ENCODE results near the gene ERC2. TPM values are rescaled to one million over a fixed set of nuclear protein-coding genes. Genes with fewer than 3 reads are reported as not detected.
"Not testable (repeated sequence)": the region's sequence is repeated elsewhere in the genome, so short reads cannot be mapped to it uniquely, and the experiment has no call there.

The ERC2 gene
- total RNA-seq, 3 donors from 2014 or later (not counting 1 experiment from before 2014, with no cell fraction given): not detected

DNA sequence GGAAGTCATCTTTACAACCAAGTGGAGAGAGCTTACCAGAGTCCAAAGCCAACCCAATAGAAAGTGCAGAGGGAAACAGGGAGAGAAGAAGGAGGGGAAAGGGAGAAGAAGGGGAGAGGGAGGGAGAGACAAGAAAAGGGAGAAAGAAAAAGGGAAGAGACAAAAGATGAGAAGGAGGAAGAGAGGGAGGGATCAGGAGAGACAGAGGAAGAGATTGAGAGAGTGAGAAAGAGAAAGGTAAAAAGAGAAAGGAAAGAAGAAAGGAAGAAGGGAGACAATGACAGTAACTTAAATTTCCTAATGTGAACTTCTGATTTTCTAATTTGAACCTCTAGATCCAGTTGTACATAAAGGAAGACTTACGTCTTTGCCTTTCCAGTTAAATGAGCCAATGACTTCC lies 960.5 kb downstream of the ERC2 start:
- Mint-ChIP-seq H3K4me3 (no peak overlapping the region), H3K27me3 (ENCODE audit: low read depth in 2 of 2) (no peaks in the 10 kb centered on the region), H3K9me3 (no peaks in the 10 kb centered on the region), H3K27ac (no peak overlapping the region), H3K4me1 (no peaks in the 10 kb centered on the region), H3K36me3 (no peaks in the 10 kb centered on the region)
- intact Hi-C loops (cut with micrococcal nuclease): no loop called here
- TF ChIP-seq, protein P1, sequence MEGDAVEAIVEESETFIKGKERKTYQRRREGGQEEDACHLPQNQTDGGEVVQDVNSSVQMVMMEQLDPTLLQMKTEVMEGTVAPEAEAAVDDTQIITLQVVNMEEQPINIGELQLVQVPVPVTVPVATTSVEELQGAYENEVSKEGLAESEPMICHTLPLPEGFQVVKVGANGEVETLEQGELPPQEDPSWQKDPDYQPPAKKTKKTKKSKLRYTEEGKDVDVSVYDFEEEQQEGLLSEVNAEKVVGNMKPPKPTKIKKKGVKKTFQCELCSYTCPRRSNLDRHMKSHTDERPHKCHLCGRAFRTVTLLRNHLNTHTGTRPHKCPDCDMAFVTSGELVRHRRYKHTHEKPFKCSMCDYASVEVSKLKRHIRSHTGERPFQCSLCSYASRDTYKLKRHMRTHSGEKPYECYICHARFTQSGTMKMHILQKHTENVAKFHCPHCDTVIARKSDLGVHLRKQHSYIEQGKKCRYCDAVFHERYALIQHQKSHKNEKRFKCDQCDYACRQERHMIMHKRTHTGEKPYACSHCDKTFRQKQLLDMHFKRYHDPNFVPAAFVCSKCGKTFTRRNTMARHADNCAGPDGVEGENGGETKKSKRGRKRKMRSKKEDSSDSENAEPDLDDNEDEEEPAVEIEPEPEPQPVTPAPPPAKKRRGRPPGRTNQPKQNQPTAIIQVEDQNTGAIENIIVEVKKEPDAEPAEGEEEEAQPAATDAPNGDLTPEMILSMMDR (IDR thresholded peaks at IDR 0.05): no peak
- Histone ChIP-seq H3K9me3 (ENCODE audit: control insufficient read depth, insufficient read depth, low read length) (no peaks in the 10 kb centered on the region), H3K4me1 (ENCODE audit: control insufficient read depth, insufficient read depth, low read length) (no peaks in the 10 kb centered on the region), H3K27me3 (ENCODE audit: control insufficient read depth, insufficient read depth, low read length) (no peaks in the 10 kb centered on the region), H3K27ac (ENCODE audit: low read length) (no peak overlapping the region), H3K4me3 (ENCODE audit: low read length) (no peak overlapping the region), H3K36me3 (ENCODE audit: control insufficient read depth, insufficient read depth, low read length) (no peaks in the 10 kb centered on the region)
- ATAC-seq (no peak), DNase-seq (no peak)
- 76% methylated on average over 1 of the region's 1 CpG for WGBS (ENCODE audit: insufficient coverage)

DNA sequence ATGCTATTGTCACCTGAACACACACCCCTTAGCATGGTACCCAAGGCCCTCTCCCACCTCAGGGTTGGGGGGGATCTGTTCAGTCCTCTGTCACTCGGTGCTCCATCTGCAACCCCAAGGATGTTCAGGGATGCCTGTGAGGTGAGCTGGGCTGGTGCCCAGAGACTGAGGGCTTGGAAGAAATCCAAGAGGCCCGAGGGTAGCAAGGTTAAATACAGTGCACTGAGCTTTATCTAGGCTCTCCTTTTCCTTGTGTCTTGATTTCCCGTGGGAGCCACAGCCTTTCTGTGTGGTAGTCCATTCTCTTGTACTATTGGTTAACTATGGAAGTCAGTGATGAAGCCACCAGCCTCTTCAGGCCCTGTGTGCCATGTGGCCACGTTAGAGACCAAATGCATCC lies 962.5 kb downstream of the ERC2 start:
- no peaks in the 10 kb centered on the region for H3K9me3 ChIP-seq (ENCODE audit: control insufficient read depth, insufficient read depth, low read length)
- 68% methylated on average over 4 of the region's 4 CpGs for whole genome bisulfite sequencing (ENCODE audit: insufficient coverage)
- TF ChIP-seq, protein P1 (IDR thresholded peaks at IDR 0.05): no peak
- no peak for ATAC-seq
- Mint-ChIP-seq H3K4me3 (no peak overlapping the region), H3K36me3 (no peaks in the 10 kb centered on the region), H3K27ac (no peak overlapping the region), H3K9me3 (no peaks in the 10 kb centered on the region), H3K4me1 (no peaks in the 10 kb centered on the region), H3K27me3 (ENCODE audit: low read depth in 2 of 2) (no peaks in the 10 kb centered on the region)
- no peaks in the 10 kb centered on the region for H3K36me3 ChIP-seq (ENCODE audit: control insufficient read depth, insufficient read depth, low read length)
- H3K4me3 ChIP-seq (ENCODE audit: low read length): no peak overlapping the region
- DNase-seq: no peak
- no peak overlapping the region for H3K27ac ChIP-seq (ENCODE audit: low read length)
- H3K27me3 ChIP-seq (ENCODE audit: control insufficient read depth, insufficient read depth, low read length): no peaks in the 10 kb centered on the region
- intact Hi-C loops (cut with micrococcal nuclease): no loop called here
- no peaks in the 10 kb centered on the region for H3K4me1 ChIP-seq (ENCODE audit: control insufficient read depth, insufficient read depth, low read length)

DNA sequence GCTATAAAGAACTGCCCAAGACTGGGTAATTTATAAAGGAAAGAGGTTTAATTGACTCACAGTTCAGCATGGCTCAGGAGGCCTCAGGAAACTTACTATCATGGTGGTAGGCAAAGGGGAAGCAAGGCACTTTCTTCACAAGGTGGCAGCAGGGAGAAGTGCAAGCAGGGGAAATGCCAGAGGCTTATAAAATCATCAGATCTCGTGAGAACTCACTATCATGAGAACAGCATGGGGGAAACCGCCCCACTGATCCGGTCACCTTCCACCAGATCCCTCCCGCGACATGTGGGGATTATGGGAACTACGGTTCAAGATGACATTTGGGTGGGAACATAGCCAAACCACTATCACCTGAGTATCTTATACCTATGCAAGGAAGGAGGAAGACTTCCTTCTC lies 963.2 kb downstream of the ERC2 start:
- H3K4me1 ChIP-seq (ENCODE audit: control insufficient read depth, insufficient read depth, low read length); H3K27me3 Mint-ChIP-seq (ENCODE audit: low read depth in 2 of 2); intact Hi-C loops (cut with micrococcal nuclease); H3K27ac ChIP-seq (ENCODE audit: low read length); H3K4me1 Mint-ChIP-seq; H3K27ac Mint-ChIP-seq; DNase-seq; H3K27me3 ChIP-seq (ENCODE audit: control insufficient read depth, insufficient read depth, low read length); H3K4me3 Mint-ChIP-seq; H3K9me3 Mint-ChIP-seq; H3K4me3 ChIP-seq (ENCODE audit: low read length); H3K36me3 ChIP-seq (ENCODE audit: control insufficient read depth, insufficient read depth, low read length); H3K9me3 ChIP-seq (ENCODE audit: control insufficient read depth, insufficient read depth, low read length); ATAC-seq; H3K36me3 Mint-ChIP-seq: not testable (repeated sequence)
- 61% methylated on average over 5 of the region's 6 CpGs for WGBS (ENCODE audit: insufficient coverage)

DNA sequence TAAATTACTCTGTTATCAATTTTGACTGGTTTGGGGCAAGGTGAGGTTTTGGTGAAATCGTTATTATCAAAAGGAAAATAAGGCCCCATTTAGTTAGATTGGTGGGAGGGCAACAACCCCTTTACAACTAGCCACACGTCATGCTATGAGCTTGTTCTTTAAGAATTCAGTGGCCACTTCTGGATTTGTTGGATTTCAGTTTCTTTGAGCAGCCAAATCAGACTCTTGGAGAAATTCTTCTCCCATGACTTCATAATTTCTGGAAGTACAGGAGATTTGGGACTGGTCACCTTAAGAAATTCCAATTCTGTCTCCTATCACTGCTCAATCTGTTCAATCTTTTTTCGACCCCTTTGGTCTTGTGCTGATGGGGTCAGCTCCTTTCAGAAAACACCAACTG lies 966.4 kb downstream of the ERC2 start:
- Mint-ChIP-seq H3K36me3 (no peaks in the 10 kb centered on the region), H3K27me3 (ENCODE audit: low read depth in 2 of 2) (no peaks in the 10 kb centered on the region), H3K9me3 (no peaks in the 10 kb centered on the region), H3K4me3 (no peak overlapping the region), H3K4me1 (no peaks in the 10 kb centered on the region), H3K27ac (no peak overlapping the region)
- WGBS (ENCODE audit: insufficient coverage): 78% methylated on average over 3 of the region's 3 CpGs
- no peaks in the 10 kb centered on the region for H3K27me3 ChIP-seq (ENCODE audit: control insufficient read depth, insufficient read depth, low read length)
- DNase-seq: no peak
- H3K4me1 ChIP-seq (ENCODE audit: control insufficient read depth, insufficient read depth, low read length): no peaks in the 10 kb centered on the region
- no peak overlapping the region for H3K27ac ChIP-seq (ENCODE audit: low read length)
- H3K9me3 ChIP-seq (ENCODE audit: control insufficient read depth, insufficient read depth, low read length): no peaks in the 10 kb centered on the region
- intact Hi-C loops (cut with micrococcal nuclease): no loop called here
- TF ChIP-seq, protein P1 (IDR thresholded peaks at IDR 0.05): no peak
- ATAC-seq: no peak
- no peaks in the 10 kb centered on the region for H3K36me3 ChIP-seq (ENCODE audit: control insufficient read depth, insufficient read depth, low read length)
- no peak overlapping the region for H3K4me3 ChIP-seq (ENCODE audit: low read length)

All from natural killer cell (primary cell).